ENCODE measurements around the gene CALU. TPM values are rescaled to one million over a fixed set of nuclear protein-coding genes. Genes with fewer than 3 reads are reported as not detected.

The CALU gene
- total and polyA plus RNA-seq, 4 experiments from 2014 or later: 18.4 to 24.2 (median 22.0) TPM

DNA sequence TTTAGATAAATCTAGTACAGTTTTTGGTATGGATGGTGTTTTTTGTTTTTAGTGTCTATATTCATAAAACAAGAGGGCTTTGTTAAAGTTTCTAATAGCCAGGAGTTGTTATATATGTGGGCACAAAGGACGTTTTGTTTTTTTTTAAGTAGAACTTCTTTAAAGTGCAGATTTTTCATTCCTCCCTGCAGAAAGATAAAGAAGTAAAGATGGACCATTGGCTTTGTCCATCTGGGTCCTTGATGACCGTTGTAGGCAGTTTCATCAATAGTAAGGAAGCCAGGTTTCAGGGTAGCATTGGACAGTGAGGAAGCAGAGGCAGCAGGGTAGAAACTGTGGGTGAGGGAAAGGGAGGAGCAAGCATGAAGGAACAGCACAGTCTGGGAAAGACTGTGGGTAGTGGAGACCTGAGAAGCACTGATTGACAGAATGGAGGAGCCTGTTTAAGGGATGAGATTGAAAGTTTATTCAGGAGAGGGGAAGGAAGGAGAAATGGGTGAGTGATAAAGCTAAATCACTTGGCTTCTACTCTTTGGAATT is 5.3 kb downstream of the CALU start:
- ChIA-PET POLR2A (ENCODE audit: partially characterized antibody) (no interaction called here), CTCF (ENCODE audit: partially characterized antibody) (no interaction called here)
- peaks cover 30% of the 10 kb centered on the region for H3K4me1 ChIP-seq (ENCODE audit: insufficient read depth, low read length)
- H3K36me3 ChIP-seq (ENCODE audit: insufficient read depth, low read length): peaks cover 17% of the 10 kb centered on the region
- no peaks in the 10 kb centered on the region for H3K9me3 Mint-ChIP-seq
- no peak overlapping the region for H3K4me3 Mint-ChIP-seq
- H3K27ac Mint-ChIP-seq: peak overlapping the region in 5 of 7 donors; percentile 7 to 25 (median 21)
- no peaks in the 10 kb centered on the region for H3K27me3 Mint-ChIP-seq
- H3K4me3 ChIP-seq (ENCODE audit: low read length in 2 of 2): no peak overlapping the region
- no peaks in the 10 kb centered on the region for H3K9me3 ChIP-seq (ENCODE audit: control insufficient read depth in 1 of 2, low read length in 2 of 2)
- peaks cover 12 to 25% of the 10 kb centered on the region in 2 donors for H3K36me3 Mint-ChIP-seq
- peaks cover 30 to 57% (median 47%) of the 10 kb centered on the region in 4 donors for H3K4me1 Mint-ChIP-seq
- no peak overlapping the region for H3K27ac ChIP-seq (ENCODE audit: low read depth, low read length)
- no peaks in the 10 kb centered on the region for H3K27me3 ChIP-seq (ENCODE audit: insufficient read depth, low read length)
- DNase-seq: no peak
- intact Hi-C loops (cut with micrococcal nuclease): no loop called here

DNA sequence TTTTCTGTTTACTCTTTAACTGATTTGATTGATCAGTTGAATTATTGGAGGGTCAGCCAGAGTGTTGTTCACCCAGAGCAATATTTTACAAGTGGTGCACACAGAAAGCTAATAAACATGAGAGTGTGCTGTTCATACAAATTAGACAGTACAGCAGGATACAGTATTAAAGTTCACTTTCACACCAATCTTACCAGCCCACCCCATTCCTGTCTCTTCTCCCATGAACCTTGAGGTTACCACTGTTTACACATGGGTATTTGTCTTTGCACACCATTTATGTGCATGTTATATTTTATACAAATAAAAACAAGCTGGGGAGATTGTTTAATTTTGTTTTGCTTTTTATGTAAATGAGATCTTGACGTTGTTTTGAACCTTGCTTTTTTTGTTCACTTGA is 6.5 kb downstream of the CALU start:
- ChIA-PET CTCF (ENCODE audit: partially characterized antibody) (interaction anchor here (0.9 kb wide), 1 partner anchor 11 kb away, joined by 3 read pairs; no protein-coding TSS in a partner anchor), POLR2A (ENCODE audit: partially characterized antibody) (no interaction called here)
- H3K4me1 ChIP-seq (ENCODE audit: insufficient read depth, low read length): peaks cover 22% of the 10 kb centered on the region
- Mint-ChIP-seq H3K4me3 (no peak overlapping the region), H3K27ac (peak overlapping the region in 1 of 7 donors; percentile 19), H3K27me3 (no peaks in the 10 kb centered on the region), H3K36me3 (peaks cover 19 to 29% of the 10 kb centered on the region in 2 donors), H3K9me3 (no peaks in the 10 kb centered on the region), H3K4me1 (peaks cover 24 to 44% (median 38%) of the 10 kb centered on the region in 4 donors)
- no peaks in the 10 kb centered on the region for H3K9me3 ChIP-seq (ENCODE audit: control insufficient read depth in 1 of 2, low read length in 2 of 2)
- intact Hi-C loops (cut with micrococcal nuclease): no loop called here
- no peaks in the 10 kb centered on the region for H3K27me3 ChIP-seq (ENCODE audit: insufficient read depth, low read length)
- DNase-seq: no peak
- H3K4me3 ChIP-seq (ENCODE audit: low read length in 2 of 2): no peak overlapping the region
- peaks cover 22% of the 10 kb centered on the region for H3K36me3 ChIP-seq (ENCODE audit: insufficient read depth, low read length)
- H3K27ac ChIP-seq (ENCODE audit: low read depth, low read length): no peak overlapping the region

DNA sequence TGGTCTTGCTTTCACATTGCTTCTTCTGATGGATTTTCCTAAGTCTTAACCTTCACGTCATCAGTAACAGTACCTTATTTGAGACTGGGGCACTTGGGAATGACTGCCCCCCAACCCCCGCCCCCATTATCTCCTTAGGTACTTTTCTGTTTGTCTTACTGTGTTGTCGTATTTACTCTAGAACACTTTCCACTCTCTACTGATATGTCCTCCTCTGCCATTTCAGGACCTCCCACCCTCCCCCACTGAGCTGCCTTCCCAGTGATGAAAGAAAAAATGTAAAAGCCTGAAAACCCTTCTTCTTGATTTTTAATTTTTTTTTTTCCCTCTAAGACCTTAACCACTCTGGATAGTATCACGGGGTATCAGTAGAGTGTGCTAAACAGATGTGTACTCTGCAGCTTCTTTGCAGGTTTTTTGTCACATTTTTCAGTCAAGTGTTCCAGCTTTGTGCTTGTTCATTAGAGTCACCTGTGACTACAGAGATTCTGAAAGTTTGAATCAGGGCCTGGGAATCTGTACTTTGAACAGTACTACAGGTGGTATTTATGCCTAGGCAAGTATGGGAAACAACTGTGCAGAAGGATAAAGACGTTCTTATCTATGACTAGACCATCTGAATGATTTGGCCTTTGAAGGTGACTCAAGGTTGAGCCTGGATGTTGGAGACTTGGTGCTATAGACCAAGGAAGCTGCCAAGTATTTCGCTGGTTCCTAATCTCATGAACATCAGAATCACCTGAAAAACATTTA is 8.3 kb downstream of the CALU start:
- DNase-seq: no peak
- Mint-ChIP-seq H3K27me3 (no peaks in the 10 kb centered on the region), H3K9me3 (no peaks in the 10 kb centered on the region), H3K27ac (peak overlapping the region in 3 of 7 donors; percentile 27 to 37 (median 31)), H3K4me3 (no peak overlapping the region), H3K36me3 (peaks cover 19 to 35% of the 10 kb centered on the region in 2 donors), H3K4me1 (peaks cover 12 to 29% (median 25%) of the 10 kb centered on the region in 4 donors)
- no peaks in the 10 kb centered on the region for H3K9me3 ChIP-seq (ENCODE audit: control insufficient read depth in 1 of 2, low read length in 2 of 2)
- no peaks in the 10 kb centered on the region for H3K27me3 ChIP-seq (ENCODE audit: insufficient read depth, low read length)
- no peak overlapping the region for H3K4me3 ChIP-seq (ENCODE audit: low read length in 2 of 2)
- peaks cover 26% of the 10 kb centered on the region for H3K36me3 ChIP-seq (ENCODE audit: insufficient read depth, low read length)
- CTCF ChIA-PET (ENCODE audit: partially characterized antibody): interaction anchor here (1.4 kb wide), 1 partner anchor 8 kb away, joined by 3 read pairs; no protein-coding TSS in a partner anchor
- H3K27ac ChIP-seq (ENCODE audit: low read depth, low read length): no peak overlapping the region
- peaks cover 8% of the 10 kb centered on the region for H3K4me1 ChIP-seq (ENCODE audit: insufficient read depth, low read length)
- intact Hi-C loops (cut with micrococcal nuclease): no loop called here
- POLR2A ChIA-PET (ENCODE audit: partially characterized antibody): no interaction called here

DNA sequence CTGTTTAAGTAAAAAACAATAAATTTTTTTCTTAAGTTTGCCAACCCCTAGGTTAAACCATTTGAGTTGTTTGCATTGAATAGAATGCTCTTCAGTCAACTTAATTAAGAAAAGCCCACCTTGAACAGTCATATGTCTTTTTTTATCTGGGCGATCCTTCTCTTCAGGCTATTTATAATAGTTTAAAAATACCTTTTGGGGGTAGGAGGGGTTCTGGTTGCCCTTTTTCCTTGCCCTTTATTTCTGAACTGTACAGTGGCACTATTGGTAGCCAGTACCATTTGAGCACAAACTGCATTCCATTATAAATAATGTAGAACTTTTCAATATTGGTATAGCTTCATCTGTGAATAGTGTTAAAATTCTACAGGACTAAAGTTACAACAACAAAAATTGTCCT is 13.1 kb downstream of the CALU start:
- Mint-ChIP-seq H3K9me3 (no peaks in the 10 kb centered on the region), H3K27me3 (no peaks in the 10 kb centered on the region), H3K4me3 (no peak overlapping the region), H3K4me1 (peaks cover 4 to 11% (median 8%) of the 10 kb centered on the region in 4 donors), H3K27ac (no peak overlapping the region), H3K36me3 (peaks cover 44 to 67% of the 10 kb centered on the region in 2 donors)
- no peaks in the 10 kb centered on the region for H3K4me1 ChIP-seq (ENCODE audit: insufficient read depth, low read length)
- H3K27me3 ChIP-seq (ENCODE audit: insufficient read depth, low read length): no peaks in the 10 kb centered on the region
- H3K4me3 ChIP-seq (ENCODE audit: low read length in 2 of 2): no peak overlapping the region
- POLR2A ChIA-PET (ENCODE audit: partially characterized antibody): no interaction called here
- no peak overlapping the region for H3K27ac ChIP-seq (ENCODE audit: low read depth, low read length)
- H3K36me3 ChIP-seq (ENCODE audit: insufficient read depth, low read length): peaks cover 47% of the 10 kb centered on the region
- no peaks in the 10 kb centered on the region for H3K9me3 ChIP-seq (ENCODE audit: control insufficient read depth in 1 of 2, low read length in 2 of 2)
- intact Hi-C loops (cut with micrococcal nuclease): no loop called here
- DNase-seq: no peak
- CTCF ChIA-PET (ENCODE audit: partially characterized antibody): no interaction called here

DNA sequence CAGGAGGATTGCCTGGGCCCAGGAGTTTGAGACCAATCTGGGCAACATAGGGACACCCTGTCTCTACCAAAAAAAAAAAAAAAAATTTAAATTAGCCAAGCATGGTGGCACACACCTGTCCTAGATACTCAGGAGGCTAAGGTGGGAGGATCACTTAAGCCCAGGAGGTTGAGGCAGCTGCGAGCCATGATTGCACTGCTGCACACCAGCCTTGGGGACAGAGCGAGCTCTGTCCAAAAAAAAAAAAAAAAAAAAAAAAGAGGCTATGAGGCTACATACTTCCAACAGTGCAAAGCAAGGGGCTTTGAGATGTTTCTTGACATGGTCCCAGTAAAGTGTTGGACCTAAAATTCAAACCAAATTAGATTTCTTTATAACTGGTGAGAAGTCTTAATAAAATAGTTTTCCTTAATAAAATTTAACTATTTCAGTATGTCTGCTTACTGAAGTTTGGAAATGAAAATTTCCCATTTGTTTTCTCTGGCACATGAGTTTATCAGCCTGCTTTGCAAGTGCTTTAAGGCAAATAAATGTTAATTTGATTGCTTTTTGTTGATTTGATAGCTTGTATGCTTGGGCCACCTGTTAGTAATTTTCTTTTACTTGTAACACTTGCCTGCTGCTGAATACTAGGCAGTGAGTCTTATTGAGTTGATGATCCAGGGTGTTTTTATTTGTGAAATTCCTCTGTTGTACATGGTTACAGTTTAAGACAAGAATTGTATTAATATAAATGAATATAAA is 16.1 kb downstream of the CALU start:
- ChIA-PET POLR2A (ENCODE audit: partially characterized antibody) (no interaction called here), CTCF (ENCODE audit: partially characterized antibody) (no interaction called here)
- H3K27ac ChIP-seq (ENCODE audit: low read depth, low read length): no peak overlapping the region
- H3K4me1 Mint-ChIP-seq: peaks cover 0 to 4% (median 0%) of the 10 kb centered on the region in 4 donors
- H3K36me3 Mint-ChIP-seq: peaks cover 36 to 62% of the 10 kb centered on the region in 2 donors
- H3K4me3 Mint-ChIP-seq: no peak overlapping the region
- peaks cover 41% of the 10 kb centered on the region for H3K36me3 ChIP-seq (ENCODE audit: insufficient read depth, low read length)
- no peaks in the 10 kb centered on the region for H3K9me3 Mint-ChIP-seq
- no peak overlapping the region for H3K4me3 ChIP-seq (ENCODE audit: low read length in 2 of 2)
- no peaks in the 10 kb centered on the region for H3K9me3 ChIP-seq (ENCODE audit: control insufficient read depth in 1 of 2, low read length in 2 of 2)
- H3K4me1 ChIP-seq (ENCODE audit: insufficient read depth, low read length): no peaks in the 10 kb centered on the region
- no peak for DNase-seq
- no peak overlapping the region for H3K27ac Mint-ChIP-seq
- no peaks in the 10 kb centered on the region for H3K27me3 ChIP-seq (ENCODE audit: insufficient read depth, low read length)
- intact Hi-C loops (cut with micrococcal nuclease): no loop called here
- H3K27me3 Mint-ChIP-seq: no peaks in the 10 kb centered on the region

DNA sequence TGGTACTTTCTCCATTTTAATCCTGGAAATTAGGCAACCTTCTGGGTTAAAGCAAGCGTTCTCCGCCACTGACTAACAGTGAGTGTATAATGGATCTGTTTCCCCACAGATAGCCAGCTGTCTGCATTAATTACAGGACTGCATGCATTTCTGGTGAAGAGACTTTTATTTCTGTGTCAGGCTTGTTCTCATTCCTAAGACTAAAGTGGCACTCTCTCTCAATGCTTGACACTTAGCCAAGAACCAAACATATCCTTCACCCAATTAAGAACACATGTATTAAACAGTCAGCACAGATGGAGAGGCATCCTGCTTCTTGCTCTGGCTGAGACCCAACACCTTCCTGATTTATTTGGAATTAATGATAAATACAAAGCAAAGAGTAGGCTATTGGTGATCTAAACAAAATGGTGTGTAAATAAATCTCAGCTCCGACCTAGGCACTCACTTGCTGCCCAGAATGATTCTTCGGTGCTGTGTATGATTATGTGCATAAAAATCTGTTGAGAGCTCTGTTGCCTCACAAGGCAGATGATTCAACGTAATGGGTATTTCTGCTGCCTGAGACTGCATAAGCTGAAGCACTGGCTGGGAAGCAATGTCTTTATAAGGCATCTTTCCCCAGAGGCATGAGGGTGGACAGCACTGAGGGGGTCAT is 16.8 kb downstream of the CALU start:
- Histone ChIP-seq H3K36me3 (ENCODE audit: insufficient read depth, low read length) (peaks cover 41% of the 10 kb centered on the region), H3K9me3 (ENCODE audit: control insufficient read depth in 1 of 2, low read length in 2 of 2) (no peaks in the 10 kb centered on the region), H3K4me3 (ENCODE audit: low read length in 2 of 2) (no peak overlapping the region), H3K27ac (ENCODE audit: low read depth, low read length) (no peak overlapping the region), H3K27me3 (ENCODE audit: insufficient read depth, low read length) (no peaks in the 10 kb centered on the region), H3K4me1 (ENCODE audit: insufficient read depth, low read length) (no peaks in the 10 kb centered on the region)
- H3K27me3 Mint-ChIP-seq: no peaks in the 10 kb centered on the region
- H3K27ac Mint-ChIP-seq: no peak overlapping the region
- peaks cover 38 to 60% of the 10 kb centered on the region in 2 donors for H3K36me3 Mint-ChIP-seq
- peaks cover 0 to 4% (median 0%) of the 10 kb centered on the region in 4 donors for H3K4me1 Mint-ChIP-seq
- no peak for DNase-seq
- H3K4me3 Mint-ChIP-seq: no peak overlapping the region
- intact Hi-C loops (cut with micrococcal nuclease): no loop called here
- no peaks in the 10 kb centered on the region for H3K9me3 Mint-ChIP-seq
- POLR2A ChIA-PET (ENCODE audit: partially characterized antibody): no interaction called here
- CTCF ChIA-PET (ENCODE audit: partially characterized antibody): interaction anchor here (1.4 kb wide), 1 partner anchor 336 kb away, joined by 3 read pairs; no protein-coding TSS in a partner anchor

DNA sequence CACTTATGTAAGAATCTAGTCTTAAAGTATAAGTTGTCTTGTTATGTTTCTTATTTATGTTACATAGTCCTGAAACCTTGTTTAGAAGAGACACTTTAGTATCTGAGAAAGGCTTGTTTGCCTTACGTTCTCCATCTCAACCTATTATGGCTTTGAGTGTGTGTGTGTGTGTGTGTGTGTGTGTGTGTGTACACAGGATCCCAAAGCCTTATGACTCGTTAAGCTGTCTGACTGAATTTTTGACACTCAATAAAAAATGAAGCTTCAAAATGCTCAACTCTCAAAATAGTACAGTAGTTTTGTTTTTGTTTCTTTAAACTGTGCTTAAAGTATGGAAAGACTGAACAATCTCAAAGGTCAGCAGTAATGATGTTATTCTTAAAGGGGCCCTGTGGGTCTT is 18.0 kb downstream of the CALU start:
- no peak overlapping the region for H3K4me3 ChIP-seq (ENCODE audit: low read length in 2 of 2)
- Mint-ChIP-seq H3K27ac (peak overlapping the region in 1 of 7 donors; percentile 57), H3K4me1 (peaks cover 0 to 4% (median 0%) of the 10 kb centered on the region in 4 donors), H3K36me3 (peaks cover 50 to 68% of the 10 kb centered on the region in 2 donors), H3K9me3 (no peaks in the 10 kb centered on the region), H3K4me3 (no peak overlapping the region), H3K27me3 (no peaks in the 10 kb centered on the region)
- H3K9me3 ChIP-seq (ENCODE audit: control insufficient read depth in 1 of 2, low read length in 2 of 2): no peaks in the 10 kb centered on the region
- peaks cover 44% of the 10 kb centered on the region for H3K36me3 ChIP-seq (ENCODE audit: insufficient read depth, low read length)
- POLR2A ChIA-PET (ENCODE audit: partially characterized antibody): no interaction called here
- CTCF ChIA-PET (ENCODE audit: partially characterized antibody): interaction anchor here (1.4 kb wide), 1 partner anchor 334 kb away, joined by 3 read pairs; no protein-coding TSS in a partner anchor
- H3K27ac ChIP-seq (ENCODE audit: low read depth, low read length): no peak overlapping the region
- DNase-seq: no peak
- H3K4me1 ChIP-seq (ENCODE audit: insufficient read depth, low read length): no peaks in the 10 kb centered on the region
- intact Hi-C loops (cut with micrococcal nuclease): no loop called here
- H3K27me3 ChIP-seq (ENCODE audit: insufficient read depth, low read length): no peaks in the 10 kb centered on the region

All from CD4-positive, alpha-beta memory T cell (primary cell).